Kidney (tissue), 14 donors: Measurements from ENCODE around the gene TRPM5. TPM values are rescaled to one million over a fixed set of nuclear protein-coding genes. Genes with fewer than 3 reads are reported as not detected.

Experiments used
- DNase-seq, 5 donors: peaks; one replicate each; pipeline ENCODE4 v3.0.0-alpha.2; 2013 to 2020
- FAIRE-seq: peaks from 2 replicates; lab custom pipeline; 2012; peaks lifted over from hg19 to GRCh38; lab: Jason Lieb, UNC
- H3K27ac ChIP-seq, 2 donors: one replicate each; pipeline ENCODE4 v1.7.0; 2013; ENCODE audit warnings: low read depth in 2 of 2, low read length in 2 of 2, inconsistent platforms in 1 of 2
- H3K27me3 ChIP-seq: one replicate; pipeline ENCODE4 v1.7.1; 2013; ENCODE audit warnings: low read length, inconsistent platforms; ENCODE audit not compliant: control insufficient read depth, insufficient read depth
- H3K36me3 ChIP-seq, 3 donors: one replicate each; pipeline versions ENCODE4 v1.7.0 to v1.7.1; 2013; ENCODE audit warnings: low read length in 3 of 3, control low read depth in 1 of 3, inconsistent platforms in 1 of 3; ENCODE audit not compliant: insufficient read depth in 3 of 3, control insufficient read depth in 2 of 3
- H3K4me1 ChIP-seq, 3 donors: one replicate each; pipeline versions ENCODE4 v1.7.0 to v1.7.1; 2013; ENCODE audit warnings: low read length in 3 of 3, inconsistent platforms in 1 of 3, low read depth in 1 of 3; ENCODE audit not compliant: control insufficient read depth in 2 of 3, insufficient read depth in 2 of 3
- H3K4me3 ChIP-seq, 3 donors: one replicate each; pipeline versions ENCODE4 v1.7.0 to v1.8.1; 2013; ENCODE audit warnings: low read length in 3 of 3, control low read depth in 1 of 3, inconsistent platforms in 1 of 3
- H3K9ac ChIP-seq, 3 donors: one replicate each; pipeline versions ENCODE4 v1.7.0 to v1.7.1; 2013; ENCODE audit warnings: low read length in 3 of 3, control low read depth in 1 of 3, inconsistent platforms in 1 of 3
- H3K9me3 ChIP-seq, 3 donors: one replicate each; pipeline versions ENCODE4 v1.7.0 to v1.7.1; 2013; ENCODE audit warnings: low read length in 3 of 3, control low read depth in 1 of 3, inconsistent platforms in 1 of 3; ENCODE audit not compliant: control insufficient read depth in 2 of 3, insufficient read depth in 1 of 3
- CTCF ChIP-seq: IDR thresholded peaks from 3 replicates; pipeline ENCODE4 v1.5.1; 2012; ENCODE audit warnings: mild to moderate bottlenecking, moderate library complexity, borderline replicate concordance; ENCODE audit not compliant: insufficient read depth; ENCODE audit errors: extremely low read depth
- intact Hi-C: fragments of 100-400 bp; cut with DNase I; formaldehyde crosslinking; loops from one replicate; pipeline ENCODE4 v1.11.1; 2022
- polyA plus RNA-seq: library from polyadenylated mRNA; stranded (reverse); fragments of 350-450 nt; fragmentation: Illumina TruSeq; extraction: RNeasy Lipid Tissue Mini Kit (QIAGEN cat#74804); gene quantifications from one replicate; pipeline ENCODE4 v1.2.3, GENCODE V29; 2014; ENCODE audit warnings: low read depth, low replicate concordance; ENCODE audit not compliant: insufficient read depth
- total RNA-seq: library from RNA; stranded (reverse); fragmentation: NEBNext Ultra II Directional; extraction: Animal tissue kit (Norgen Biotek cat#: 25700); gene quantifications from one replicate; pipeline ENCODE4 v1.2.1, GENCODE V29; 2021
- donor health status: control.
- donor health status: control.
- donor health status: control.
- donor health status: control.
- donor health status: control.
- donor health status: DM: yes; HTN: yes; CAD: no.
- donor health status: Normal renal cell carcinoma (clear cell type).

TRPM5 gene
- total and polyA plus RNA-seq, 2 donors from 2014 or later, result 0.25 to 0.69 TPM

- H3K9ac ChIP-seq, result no peak overlapping the region
Measured at GRCh38 chr11:2427721-2428321, 16.5 kb downstream of the TRPM5 start.

GRCh38 chr11:2426826-2427521, 17.3 kb downstream of the TRPM5 start:
- DNase-seq (peak in 1 of 5 donors; percentile 85), FAIRE-seq (no peak)
- Histone ChIP-seq H3K27me3 (no peaks in the 10 kb centered on the region), H3K4me3 (no peak overlapping the region), H3K9ac (no peak overlapping the region), H3K9me3 (no peaks in the 10 kb centered on the region), H3K36me3 (no peaks in the 10 kb centered on the region), H3K27ac (no peak overlapping the region), H3K4me1 (no peaks in the 10 kb centered on the region)
- TF ChIP-seq CTCF, result no peak
- intact Hi-C loops, result loop anchor here (5.0 to 10.0 kb wide), 2 partner anchors 105 to 458 kb away; partner anchors contain the start of gene CDKN1C

More at GRCh38 chr11:2427721-2428321, 16.5 kb downstream of the TRPM5 start:
- peak in 1 of 5 donors; percentile 60 for DNase-seq
- Histone ChIP-seq H3K4me1 (no peaks in the 10 kb centered on the region), H3K9me3 (no peaks in the 10 kb centered on the region), H3K36me3 (no peaks in the 10 kb centered on the region), H3K27ac (no peak overlapping the region), H3K27me3 (no peaks in the 10 kb centered on the region), H3K4me3 (no peak overlapping the region)
- intact Hi-C loops, result loop anchor here (5.0 to 10.0 kb wide), 2 partner anchors 104 to 457 kb away; partner anchors contain the start of gene CDKN1C
- no peak for FAIRE-seq
- no peak for TF ChIP-seq CTCF

- Histone ChIP-seq H3K27ac (no peak overlapping the region), H3K4me1 (no peaks in the 10 kb centered on the region), H3K4me3 (no peak overlapping the region), H3K9me3 (no peaks in the 10 kb centered on the region), H3K9ac (no peak overlapping the region), H3K36me3 (no peaks in the 10 kb centered on the region), H3K27me3 (no peaks in the 10 kb centered on the region)
- TF ChIP-seq CTCF, result no peak
- intact Hi-C loops, result loop anchor here (5.0 to 10.0 kb wide), 2 partner anchors 106 to 459 kb away; partner anchors contain the start of gene CDKN1C
- FAIRE-seq, result no peak
- DNase-seq, result peak in 1 of 5 donors; percentile 71
Measured at GRCh38 chr11:2426221-2426620, 18.1 kb downstream of the TRPM5 start.
